MM.1S (cell line): ENCODE data around the gene SLC44A2.

Source experiments
- DNase-seq: peaks from one replicate; pipeline ENCODE4 v3.0.0-alpha.2; 2015
- H2AFZ ChIP-seq: fragments of 300-600 bp; sonication (generic); 2 replicates; pipeline ENCODE4 v1.6.0; 2016; ENCODE audit warnings: antibody characterized with exemption, low read length
- H3F3A ChIP-seq: fragments of 300-600 bp; sonication (generic); 2 replicates; pipeline ENCODE4 v1.6.1; 2016; ENCODE audit warnings: mild to moderate bottlenecking, antibody characterized with exemption, low read length, moderate library complexity, mixed read lengths; ENCODE audit not compliant: insufficient read depth
- H3K27ac ChIP-seq: fragments of 300-600 bp; sonication (generic); 2 replicates; pipeline ENCODE4 v1.5.1; 2016; ENCODE audit warnings: mild to moderate bottlenecking, low read length
- H3K27me3 ChIP-seq: fragments of 300-600 bp; sonication (generic); replicated peaks from 2 replicates; pipeline ENCODE4 v1.6.0; 2016; ENCODE audit warnings: low read length; ENCODE audit not compliant: insufficient read depth
- H3K36me3 ChIP-seq: fragments of 300-600 bp; sonication (generic); replicated peaks from 2 replicates; pipeline ENCODE4 v1.6.1; 2016; ENCODE audit warnings: mild to moderate bottlenecking, low read length, mixed read lengths; ENCODE audit not compliant: insufficient read depth
- H3K4me1 ChIP-seq: fragments of 300-600 bp; sonication (generic); 2 replicates; pipeline ENCODE4 v1.6.1; 2016; ENCODE audit warnings: low read length, mixed read lengths
- H3K4me2 ChIP-seq: fragments of 300-600 bp; sonication (generic); 2 replicates; pipeline ENCODE4 v1.6.0; 2016; ENCODE audit warnings: low read depth, low read length
- H3K4me3 ChIP-seq: fragments of 300-600 bp; sonication (generic); 2 replicates; pipeline ENCODE4 v1.5.1; 2016; ENCODE audit warnings: low read length, mixed read lengths
- H3K79me2 ChIP-seq: fragments of 300-600 bp; sonication (generic); 2 replicates; pipeline ENCODE4 v1.6.1; 2016; ENCODE audit warnings: mixed run types, low read length, mixed read lengths
- H3K9ac ChIP-seq: fragments of 300-600 bp; sonication (generic); 2 replicates; pipeline ENCODE4 v1.6.1; 2016; ENCODE audit warnings: low read length, mixed read lengths
- H3K9me2 ChIP-seq: fragments of 300-600 bp; sonication (generic); replicated peaks from 2 replicates; pipeline ENCODE4 v1.6.1; 2016; ENCODE audit warnings: mild to moderate bottlenecking, low read length, mixed read lengths; ENCODE audit not compliant: insufficient read depth
- H3K9me3 ChIP-seq: fragments of 300-600 bp; sonication (generic); replicated peaks from 2 replicates; pipeline ENCODE4 v1.6.1; 2016; ENCODE audit warnings: mild to moderate bottlenecking, low read length, mixed read lengths; ENCODE audit not compliant: insufficient read depth
- H4K20me1 ChIP-seq: fragments of 300-600 bp; sonication (generic); 2 replicates; pipeline ENCODE4 v1.6.1; 2016; ENCODE audit warnings: mild to moderate bottlenecking, low read length, moderate library complexity, mixed read lengths; ENCODE audit not compliant: insufficient read depth
- CTCF ChIP-seq: fragments of 300-600 bp; sonication (generic); IDR thresholded peaks from 2 replicates; pipeline ENCODE4 v1.5.1; 2016; ENCODE audit warnings: antibody characterized with exemption, low read length, mixed read lengths
- EZH2 ChIP-seq: fragments of 300-600 bp; sonication (generic); optimal IDR thresholded peaks from 2 replicates; pipeline ENCODE3; 2017; ENCODE audit warnings: low read depth, mild to moderate bottlenecking, antibody characterized with exemption, low read length, mixed read lengths
- EZH2phosphoT487 ChIP-seq: fragments of 300-600 bp; sonication (generic); IDR thresholded peaks from 2 replicates; pipeline ENCODE4 v1.6.1; 2018; ENCODE audit warnings: antibody characterized with exemption, low read length

The SLC44A2 gene

GRCh38 chr19:10631874-10632273 lies 6.5 kb downstream of the SLC44A2 start:
- H3K36me3 ChIP-seq: no peaks in the 10 kb centered on the region

GRCh38 chr19:10634430-10634829 lies 9.1 kb downstream of the SLC44A2 start:
- H3K4me3 ChIP-seq: no peak overlapping the region
- no peak overlapping the region for H2AFZ ChIP-seq
- H3K79me2 ChIP-seq: no peaks in the 10 kb centered on the region
- H3K4me2 ChIP-seq: no peak overlapping the region
- H3K27me3 ChIP-seq: no peaks in the 10 kb centered on the region
- no peak for TF ChIP-seq EZH2
- TF ChIP-seq CTCF: no peak
- TF ChIP-seq EZH2phosphoT487: no peak
- H3K9ac ChIP-seq: no peak overlapping the region
- no peaks in the 10 kb centered on the region for H3F3A ChIP-seq
- no peak overlapping the region for H3K27ac ChIP-seq
- no peaks in the 10 kb centered on the region for H3K4me1 ChIP-seq
- no peaks in the 10 kb centered on the region for H3K9me2 ChIP-seq
- DNase-seq: no peak
- no peaks in the 10 kb centered on the region for H4K20me1 ChIP-seq
- H3K36me3 ChIP-seq: no peaks in the 10 kb centered on the region
- H3K9me3 ChIP-seq: no peaks in the 10 kb centered on the region

More at GRCh38 chr19:10631874-10632273, 6.5 kb downstream of the SLC44A2 start:
- Histone ChIP-seq H3K79me2 (no peaks in the 10 kb centered on the region), H3K4me3 (no peak overlapping the region), H4K20me1 (no peaks in the 10 kb centered on the region), H3F3A (no peaks in the 10 kb centered on the region), H3K9me3 (no peaks in the 10 kb centered on the region), H3K4me2 (no peak overlapping the region), H3K4me1 (no peaks in the 10 kb centered on the region), H3K9ac (no peak overlapping the region), H3K27me3 (no peaks in the 10 kb centered on the region), H3K9me2 (no peaks in the 10 kb centered on the region), H2AFZ (no peak overlapping the region), H3K27ac (no peak overlapping the region)
- no peak for TF ChIP-seq CTCF
- no peak for TF ChIP-seq EZH2
- TF ChIP-seq EZH2phosphoT487: no peak
- no peak for DNase-seq

GRCh38 chr19:10634963-10635362 lies 9.6 kb downstream of the SLC44A2 start:
- no peaks in the 10 kb centered on the region for H3K27me3 ChIP-seq
- no peaks in the 10 kb centered on the region for H3K4me1 ChIP-seq
- no peak for DNase-seq
- no peaks in the 10 kb centered on the region for H3K9me2 ChIP-seq
- no peaks in the 10 kb centered on the region for H3F3A ChIP-seq
- H3K9me3 ChIP-seq: no peaks in the 10 kb centered on the region
- H3K27ac ChIP-seq: no peak overlapping the region
- H3K9ac ChIP-seq: no peak overlapping the region
- no peaks in the 10 kb centered on the region for H3K36me3 ChIP-seq
- H3K4me2 ChIP-seq: no peak overlapping the region
- H4K20me1 ChIP-seq: no peaks in the 10 kb centered on the region
- H3K79me2 ChIP-seq: no peaks in the 10 kb centered on the region
- H2AFZ ChIP-seq: no peak overlapping the region
- TF ChIP-seq EZH2 (no peak), CTCF (no peak), EZH2phosphoT487 (no peak)
- H3K4me3 ChIP-seq: no peak overlapping the region
